GM18507 (cell line): Measurements from ENCODE around the gene COL6A1.

ENCODE experiments used
- DNase-seq: peaks from one replicate; pipeline ENCODE4 v3.0.0; 2011; ENCODE audit warnings: low read depth; ENCODE audit not compliant: insufficient read length; ENCODE audit errors: extremely low spot score
- FAIRE-seq: peaks from 2 replicates; lab custom pipeline; 2011; peaks lifted over from hg19 to GRCh38; lab: Jason Lieb, UNC

The COL6A1 gene

GRCh38 chr21:46051821-46052675 lies 70.5 kb downstream of the COL6A1 start:
- FAIRE-seq (no peak), DNase-seq (no peak)

- DNase-seq (no peak), FAIRE-seq (no peak)
Measured at GRCh38 chr21:46052703-46053651, 71.4 kb downstream of the COL6A1 start.

GRCh38 chr21:46054031-46054430 lies 72.5 kb downstream of the COL6A1 start:
- no peak for FAIRE-seq

GRCh38 chr21:46054451-46054881 lies 72.9 kb downstream of the COL6A1 start:
- DNase-seq: no peak
- FAIRE-seq: no peak

More at GRCh38 chr21:46054031-46054430, 72.5 kb downstream of the COL6A1 start:
- no peak for DNase-seq
